Fibroblast of lung (primary cell): ENCODE measurements around the gene PNPLA7. TPM values are rescaled to one million over a fixed set of nuclear protein-coding genes. Genes with fewer than 3 reads are reported as not detected.

Experiments used
- DNase-seq, 2 donors: peaks; one replicate each; pipeline versions ENCODE4 v3.0.0 to v3.0.0-alpha.2; 2010; ENCODE audit warnings: low read depth in 2 of 2
- H2AFZ ChIP-seq: 2 replicates; pipeline ENCODE4 v1.5.1; 2012; ENCODE audit warnings: low read length, control low read depth, inconsistent platforms
- H3K27ac ChIP-seq: 2 replicates; pipeline ENCODE4 v1.5.1; 2011; ENCODE audit warnings: low read length, control low read depth; ENCODE audit not compliant: insufficient read depth
- H3K27me3 ChIP-seq: 2 replicates; pipeline ENCODE4 v1.5.1; 2011; ENCODE audit warnings: mild to moderate bottlenecking, low read length; ENCODE audit not compliant: control insufficient read depth, insufficient read depth
- H3K36me3 ChIP-seq: 2 replicates; pipeline ENCODE4 v1.5.1; 2011; ENCODE audit warnings: low read length; ENCODE audit not compliant: control insufficient read depth, insufficient read depth
- H3K4me1 ChIP-seq: 2 replicates; pipeline ENCODE4 v1.5.1; 2011; ENCODE audit warnings: low read length; ENCODE audit not compliant: control insufficient read depth, insufficient read depth; ENCODE audit errors: extremely low read depth
- H3K4me2 ChIP-seq: 2 replicates; pipeline ENCODE4 v1.5.1; 2011; ENCODE audit warnings: low read length, control low read depth; ENCODE audit not compliant: insufficient read depth; ENCODE audit errors: extremely low read depth
- H3K4me3 ChIP-seq, 4 experiments: fragments of 200-600 bp in 1 of 4; sonication (generic) in 1 of 4; replicated peaks in 1 of 4; 2 replicates each; pipeline ENCODE4 v1.5.1; 2011 to 2016; ENCODE audit warnings: low read length in 4 of 4, low read depth in 3 of 4, mild to moderate bottlenecking in 3 of 4, control low read depth in 2 of 4, inconsistent platforms in 1 of 4, mixed read lengths in 1 of 4; ENCODE audit not compliant: insufficient read depth in 1 of 4; ENCODE audit errors: control extremely low read depth in 1 of 4
- H3K79me2 ChIP-seq: 2 replicates; pipeline ENCODE4 v1.5.1; 2012; ENCODE audit warnings: mild to moderate bottlenecking, low read length, inconsistent platforms; ENCODE audit not compliant: control insufficient read depth, insufficient read depth
- H3K9ac ChIP-seq: 2 replicates; pipeline ENCODE4 v1.5.1; 2011; ENCODE audit warnings: mild to moderate bottlenecking, low read length, control low read depth; ENCODE audit not compliant: insufficient read depth
- H3K9me3 ChIP-seq: 2 replicates; pipeline ENCODE4 v1.5.1; 2012; ENCODE audit warnings: low read depth, low read length; ENCODE audit not compliant: control insufficient read depth, insufficient read depth
- H4K20me1 ChIP-seq: 2 replicates; pipeline ENCODE4 v1.5.1; 2011; ENCODE audit warnings: low read length; ENCODE audit not compliant: control insufficient read depth, insufficient read depth; ENCODE audit errors: extremely low read depth
- CTCF ChIP-seq, 2 donors: IDR thresholded peaks in 1 of 2; conservative IDR thresholded peaks in 1 of 2; 1 replicate in 1 of 2; 2 replicates in 1 of 2; pipeline ENCODE4 v1.5.1; 2011 to 2012; ENCODE audit warnings: low read length in 2 of 2, control low read depth in 1 of 2, inconsistent platforms in 1 of 2, low read depth in 1 of 2, mild to moderate bottlenecking in 1 of 2
- EZH2 ChIP-seq: IDR thresholded peaks from 2 replicates; pipeline ENCODE4 v1.5.1; 2012; ENCODE audit warnings: low read length, control low read depth, mild to moderate bottlenecking; ENCODE audit errors: missing control alignments
- polyA plus RNA-seq, 2 donors: library from polyadenylated mRNA; depleted of rRNA in 1 of 2; stranded (reverse) in 1 of 2; unstranded in 1 of 2; fragments of >200 nt; gene quantifications; 2 replicates each; pipeline ENCODE4 v1.2.1, GENCODE V29; 2011 to 2012; ENCODE audit warnings: missing spikeins in 1 of 2
- total RNA-seq: library from RNA; depleted of rRNA; stranded (reverse); fragments of >200 nt; gene quantifications from 2 replicates; pipeline ENCODE4 v1.2.1, GENCODE V29; 2014

Gene PNPLA7
- total and polyA plus RNA-seq, 2 donors (not counting 1 experiment from before 2014, with no cell fraction given), result 0.23 to 3.0 TPM

GRCh38 chr9:137484551-137485315, 65.5 kb downstream of the PNPLA7 start:
- peaks cover 2% of the 10 kb centered on the region for H3K4me1 ChIP-seq
- DNase-seq, result no peak
- no peak overlapping the region for H2AFZ ChIP-seq
- H3K27me3 ChIP-seq, result peaks cover 16% of the 10 kb centered on the region
- no peak for TF ChIP-seq CTCF (conservative IDR thresholded peaks at IDR 0.05 in 1 of 2, IDR thresholded peaks at IDR 0.05 in 1 of 2; ENCODE audit: low read depth in 1 of 2, low read length in 2 of 2)
- H3K9me3 ChIP-seq, result no peaks in the 10 kb centered on the region
- no peaks in the 10 kb centered on the region for H4K20me1 ChIP-seq
- no peak overlapping the region for H3K4me3 ChIP-seq
- H3K27ac ChIP-seq, result no peak overlapping the region
- H3K79me2 ChIP-seq, result no peaks in the 10 kb centered on the region
- H3K9ac ChIP-seq, result no peak overlapping the region
- no peaks in the 10 kb centered on the region for H3K36me3 ChIP-seq
- no peak overlapping the region for H3K4me2 ChIP-seq

GRCh38 chr9:137482094-137482781, 68.0 kb downstream of the PNPLA7 start:
- Histone ChIP-seq H4K20me1 (no peaks in the 10 kb centered on the region), H2AFZ (no peak overlapping the region), H3K27ac (no peak overlapping the region), H3K4me1 (peaks cover 2% of the 10 kb centered on the region), H3K79me2 (no peaks in the 10 kb centered on the region), H3K27me3 (peaks cover 8% of the 10 kb centered on the region), H3K4me2 (peak overlapping the region; percentile 44), H3K9me3 (no peaks in the 10 kb centered on the region), H3K9ac (no peak overlapping the region), H3K36me3 (no peaks in the 10 kb centered on the region), H3K4me3 (no peak overlapping the region)
- TF ChIP-seq EZH2, result no peak
- no peak for TF ChIP-seq CTCF (conservative IDR thresholded peaks at IDR 0.05 in 1 of 2, IDR thresholded peaks at IDR 0.05 in 1 of 2; ENCODE audit: low read depth in 1 of 2, low read length in 2 of 2)
- DNase-seq, result peak; percentile 74 to 83
